ENCODE data around the gene ENO1.

DNA sequence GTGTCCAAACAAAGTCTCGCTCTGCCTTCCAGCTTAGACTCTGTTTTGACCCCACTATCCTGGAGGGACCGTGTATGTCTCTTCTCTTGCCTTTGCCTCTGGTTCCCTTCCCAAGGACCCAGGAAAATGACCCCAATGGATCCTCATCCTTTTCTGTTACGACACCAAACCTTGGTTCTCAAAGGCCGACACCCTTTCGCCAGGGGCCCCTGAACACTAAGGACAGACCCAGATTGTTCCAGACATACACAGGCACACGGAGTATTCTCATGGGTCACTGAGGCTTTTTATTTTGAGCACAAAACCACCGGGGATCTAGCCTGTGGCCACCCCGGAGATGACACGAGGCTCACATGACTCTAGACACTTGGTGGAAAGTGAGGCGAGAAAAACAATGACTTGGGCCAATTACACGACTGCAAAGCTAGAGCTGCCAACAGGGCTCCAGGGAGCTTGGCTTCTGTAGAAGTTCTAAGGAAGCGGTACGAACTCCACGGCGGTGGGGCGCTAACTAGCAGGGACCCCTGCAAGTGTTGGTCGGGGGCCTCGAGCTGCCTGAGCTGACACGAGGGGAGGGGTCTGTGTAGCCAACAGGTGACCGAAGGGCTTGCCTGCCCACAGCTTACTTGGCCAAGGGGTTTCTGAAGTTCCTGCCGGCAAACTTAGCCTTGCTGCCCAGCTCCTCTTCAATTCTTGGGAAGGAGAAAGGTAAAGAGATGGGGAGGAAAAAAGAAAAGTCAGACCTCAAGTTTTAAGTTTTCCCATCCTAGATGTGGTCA is 17.6 kb downstream of the ENO1 start:
- TF ChIP-seq POLR2A (IDR thresholded peaks at IDR 0.05; ENCODE audit: low read depth, low read length) (0 out of 2 replicates have a peak, but pooled peaks have one; percentile 19), POLR2AphosphoS5 (IDR thresholded peaks at IDR 0.05; ENCODE audit: low read depth, low read length) (no peak), TAF1 (IDR thresholded peaks at IDR 0.05; ENCODE audit: borderline replicate concordance, low read depth, low read length) (no peak)
